IMR-90 (cell line): ENCODE data around the gene DOCK1.

Experiments used
- BHLHE40 ChIP-seq: fragments of 150-350 bp; IDR thresholded peaks from 2 replicates; pipeline ENCODE4 v1.6.1; 2016; ENCODE audit warnings: mild to moderate bottlenecking, low read depth, low read length
- CEBPB ChIP-seq: IDR thresholded peaks from 2 replicates; pipeline ENCODE4 v1.6.1; 2012; ENCODE audit warnings: low read depth, low read length, improper control_type of control experiment
- CTCF ChIP-seq: conservative IDR thresholded peaks from 2 replicates; pipeline ENCODE4 v1.5.1; 2012; ENCODE audit warnings: mild to moderate bottlenecking, low read depth, low read length, improper control_type of control experiment
- ELK1 ChIP-seq: fragments of 150-350 bp; IDR thresholded peaks from 2 replicates; pipeline ENCODE4 v1.6.1; 2016; ENCODE audit warnings: low read depth, mild to moderate bottlenecking, low read length, moderate library complexity, borderline replicate concordance
- MAZ ChIP-seq: IDR thresholded peaks from 2 replicates; pipeline ENCODE4 v1.6.1; 2012; ENCODE audit warnings: low read depth, mild to moderate bottlenecking, low read length, improper control_type of control experiment, moderate library complexity, borderline replicate concordance
- MXI1 ChIP-seq: IDR thresholded peaks from 2 replicates; pipeline ENCODE4 v1.6.1; 2012; ENCODE audit warnings: low read depth, mild to moderate bottlenecking, low read length, moderate library complexity, borderline replicate concordance
- NFE2L2 ChIP-seq: fragments of 150-350 bp; IDR thresholded peaks from 2 replicates; pipeline ENCODE4 v1.6.1; 2016; ENCODE audit warnings: low read depth, mild to moderate bottlenecking, low read length
- POLR2A ChIP-seq: IDR thresholded peaks from 2 replicates; pipeline ENCODE4 v1.6.1; 2012; ENCODE audit warnings: mild to moderate bottlenecking, low read depth, low read length
- RAD21 ChIP-seq: IDR thresholded peaks from 2 replicates; pipeline ENCODE4 v1.6.1; 2012; ENCODE audit warnings: low read length, improper control_type of control experiment
- RCOR1 ChIP-seq: IDR thresholded peaks from 2 replicates; pipeline ENCODE4 v1.6.1; 2012; ENCODE audit warnings: mild to moderate bottlenecking, low read length, improper control_type of control experiment; ENCODE audit not compliant: insufficient replicate concordance
- RFX5 ChIP-seq: IDR thresholded peaks from 2 replicates; pipeline ENCODE4 v1.8.0; 2012; ENCODE audit warnings: low read depth, mild to moderate bottlenecking, low read length, moderate library complexity
- USF2 ChIP-seq: fragments of 150-350 bp; IDR thresholded peaks from 2 replicates; pipeline ENCODE4 v1.6.1; 2017; ENCODE audit warnings: mild to moderate bottlenecking, antibody characterized with exemption, low read length, low read depth

- TF ChIP-seq RAD21, result no peak
- TF ChIP-seq POLR2A, result no peak
- no peak for TF ChIP-seq CTCF
- TF ChIP-seq ELK1, result no peak
- TF ChIP-seq BHLHE40, result no peak
- no peak for TF ChIP-seq RFX5
- TF ChIP-seq MXI1, result no peak
- no peak for TF ChIP-seq RCOR1
- TF ChIP-seq CEBPB, result no peak
- no peak for TF ChIP-seq USF2
- no peak for TF ChIP-seq NFE2L2
- TF ChIP-seq MAZ, result no peak
Measured at GRCh38 chr10:126966938-126967337, 61.7 kb downstream of the DOCK1 start.
